C4-2B (cell line): ENCODE data around the gene NOVA2.

ENCODE experiments used
- CTCF ChIP-seq: fragments of 450-650 bp; conservative IDR thresholded peaks from 2 replicates; pipeline ENCODE4 v1.5.1; 2017; ENCODE audit warnings: mild to moderate bottlenecking
- ZFX ChIP-seq: fragments of 450-650 bp; IDR thresholded peaks from 2 replicates; pipeline ENCODE4 v1.6.1; 2017

- TF ChIP-seq CTCF: no peak
- no peak for TF ChIP-seq ZFX
Observed at GRCh38 chr19:45952686-45953505, 20.8 kb downstream of the NOVA2 start.
